HepG2 (cell line): ENCODE results near the gene CD276.

Experiments
- CTCF ChIP-seq: sonication (generic); formaldehyde crosslinking; IDR thresholded peaks from 2 replicates; pipeline ENCODE4 v1.5.0; 2020; ENCODE audit warnings: mild to moderate bottlenecking, missing genetic modification reagents, moderate library complexity
- HIC2 ChIP-seq: sonication (generic); formaldehyde crosslinking; IDR thresholded peaks from 2 replicates; pipeline ENCODE4 v1.9.0; 2022; ENCODE audit warnings: low read depth, missing genetic modification reagents
- HINFP ChIP-seq: sonication (generic); formaldehyde crosslinking; IDR thresholded peaks from 2 replicates; pipeline ENCODE4 v1.4.0; 2020; ENCODE audit warnings: low read depth, mild to moderate bottlenecking, missing genetic modification reagents
- IRX3 ChIP-seq: sonication (generic); formaldehyde crosslinking; IDR thresholded peaks from 2 replicates; pipeline ENCODE4 v1.8.1; 2023; ENCODE audit warnings: mild to moderate bottlenecking, low read depth, missing genetic modification reagents, borderline replicate concordance
- JARID2 ChIP-seq: sonication (generic); formaldehyde crosslinking; IDR thresholded peaks from 2 replicates; pipeline ENCODE4 v1.8.1; 2023; ENCODE audit warnings: missing genetic modification reagents, inconsistent platforms; ENCODE audit not compliant: insufficient replicate concordance
- MED1 ChIP-seq: sonication (generic); formaldehyde crosslinking; IDR thresholded peaks from 2 replicates; pipeline ENCODE4 v1.4.0; 2020; ENCODE audit warnings: missing genetic modification reagents
- NFYB ChIP-seq: sonication (generic); formaldehyde crosslinking; IDR thresholded peaks from 2 replicates; pipeline ENCODE4 v1.4.0; 2020; ENCODE audit warnings: missing genetic modification reagents
- POLR2A ChIP-seq, 2 experiments: IDR thresholded peaks; 2 replicates each; pipeline ENCODE4 v1.6.1; 2011; ENCODE audit warnings: low read depth in 2 of 2, low read length in 2 of 2, mild to moderate bottlenecking in 1 of 2, moderate library complexity in 1 of 2; ENCODE audit not compliant: insufficient read depth in 1 of 2
- RARG ChIP-seq: sonication (generic); formaldehyde crosslinking; IDR thresholded peaks from 2 replicates; pipeline ENCODE4 v1.4.0; 2020; ENCODE audit warnings: low read depth, mild to moderate bottlenecking, missing genetic modification reagents
- SIX4 ChIP-seq: sonication (generic); formaldehyde crosslinking; IDR thresholded peaks from 2 replicates; pipeline ENCODE4 v1.4.0; 2020; ENCODE audit warnings: missing genetic modification reagents
- TAF1 ChIP-seq: sonication (generic); formaldehyde crosslinking; IDR thresholded peaks from 2 replicates; pipeline ENCODE4 v1.4.0; 2020; ENCODE audit warnings: missing genetic modification reagents
- THRA ChIP-seq: sonication (generic); formaldehyde crosslinking; IDR thresholded peaks from 2 replicates; pipeline ENCODE4 v1.4.0; 2020; ENCODE audit warnings: missing genetic modification reagents, borderline replicate concordance
- YY1 ChIP-seq: IDR thresholded peaks from 2 replicates; pipeline ENCODE4 v1.6.1; 2011; ENCODE audit warnings: low read length, low read depth, moderate library complexity, mild to moderate bottlenecking; ENCODE audit not compliant: insufficient read depth, insufficient replicate concordance
- ZNF230 ChIP-seq: sonication (generic); formaldehyde crosslinking; IDR thresholded peaks from 2 replicates; pipeline ENCODE4 v1.4.0; 2020; ENCODE audit warnings: mild to moderate bottlenecking, missing genetic modification reagents

GRCh38 chr15:73648014-73648295 lies 36.2 kb upstream of the CD276 start:
- TF ChIP-seq MED1 (CRISPR knock-in tag) (no peak), ZNF230 (CRISPR knock-in tag) (no peak), JARID2 (no peak), IRX3 (CRISPR knock-in tag) (no peak), THRA (CRISPR knock-in tag) (no peak), CTCF (CRISPR knock-in tag) (no peak), YY1 (no peak), POLR2A (IDR thresholded peaks at IDR 0.05; ENCODE audit: insufficient read depth in 1 of 2, low read depth in 2 of 2, low read length in 2 of 2) (no peak), HIC2 (CRISPR knock-in tag) (no peak), SIX4 (CRISPR knock-in tag) (no peak), NFYB (CRISPR knock-in tag) (no peak), RARG (CRISPR knock-in tag) (no peak), TAF1 (CRISPR knock-in tag) (no peak), HINFP (CRISPR knock-in tag) (no peak)
